NCI-H2227 treated with DMSO at 0.1 percent for 48 hours (cell line): ENCODE measurements around the gene MATN4.
A peak's percentile ranks its signal among the peaks of the same experiment; 100 is the strongest.

Source experiments
- DNase-seq: peaks from one replicate; lab custom pipeline; 2025; lab: John Stamatoyannopoulos, UW

The MATN4 gene

DNA sequence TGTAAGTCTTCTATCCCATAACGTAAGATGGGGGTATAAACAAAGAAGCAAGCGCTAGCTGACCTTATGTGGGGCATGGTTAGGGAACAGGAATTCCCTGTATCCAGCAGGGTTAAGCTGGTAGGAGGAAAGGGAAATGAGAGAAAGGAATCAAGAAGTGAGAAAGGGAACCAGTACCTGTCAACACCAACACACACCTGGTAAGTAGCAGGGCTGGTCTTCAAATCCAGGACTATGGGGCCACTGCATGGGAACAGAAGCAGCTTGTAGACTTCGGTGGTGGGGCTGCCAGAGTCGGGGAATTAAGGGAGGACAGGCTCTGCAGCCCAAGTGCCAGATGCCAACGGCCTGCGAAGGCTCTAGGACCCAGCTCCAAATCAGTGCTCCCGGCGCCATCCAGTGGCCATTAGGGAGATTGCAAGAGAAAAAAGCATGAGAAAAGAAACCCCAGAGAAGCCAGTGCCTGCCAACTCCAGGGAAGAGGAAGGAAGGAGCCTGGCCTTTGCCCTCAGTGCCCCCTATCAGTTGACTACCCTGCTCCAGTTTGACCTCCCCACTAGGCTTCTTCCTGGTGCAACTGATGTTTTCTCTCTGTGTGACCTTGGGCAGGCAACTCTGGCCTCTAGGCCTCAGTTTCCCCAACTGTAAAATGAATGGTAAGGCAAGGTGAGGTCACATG lies 17.3 kb downstream of the MATN4 start:
- DNase-seq, result peak; percentile 73

DNA sequence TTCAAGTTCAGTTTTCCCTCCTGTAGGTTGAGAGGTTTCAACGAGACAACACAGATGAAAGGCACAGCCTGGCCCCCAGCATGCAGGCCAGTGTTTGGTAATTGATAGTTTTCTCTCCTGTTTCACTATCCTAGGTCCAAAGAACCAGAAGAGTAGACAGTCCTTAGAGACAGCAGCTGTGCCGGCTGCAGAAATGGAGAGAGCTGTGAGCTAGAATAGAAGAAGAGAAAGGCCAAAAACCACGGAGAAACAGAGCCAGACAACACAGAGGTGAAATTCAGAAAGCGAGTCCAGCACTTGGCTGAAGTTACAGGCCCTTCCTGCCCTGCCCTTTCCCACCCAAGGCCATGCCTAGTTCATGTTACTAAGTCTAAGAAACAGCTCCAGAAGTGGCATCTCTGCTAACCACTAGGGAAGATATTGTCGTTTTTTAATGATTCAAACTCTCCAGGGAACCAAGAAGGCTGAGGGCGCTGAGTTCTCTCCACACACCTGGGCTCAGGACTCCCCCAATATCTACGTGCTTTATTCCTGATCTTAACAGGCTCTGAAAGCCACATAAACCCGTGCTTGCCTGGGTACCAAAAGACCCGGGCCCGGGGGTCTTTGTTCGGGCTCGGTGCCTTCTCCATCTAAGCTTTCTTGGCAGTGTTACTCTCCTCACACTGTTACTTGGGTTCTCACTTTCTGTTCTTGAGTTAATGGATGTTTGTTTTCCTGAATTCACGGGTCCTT lies 18.0 kb downstream of the MATN4 start:
- DNase-seq, result no peak

DNA sequence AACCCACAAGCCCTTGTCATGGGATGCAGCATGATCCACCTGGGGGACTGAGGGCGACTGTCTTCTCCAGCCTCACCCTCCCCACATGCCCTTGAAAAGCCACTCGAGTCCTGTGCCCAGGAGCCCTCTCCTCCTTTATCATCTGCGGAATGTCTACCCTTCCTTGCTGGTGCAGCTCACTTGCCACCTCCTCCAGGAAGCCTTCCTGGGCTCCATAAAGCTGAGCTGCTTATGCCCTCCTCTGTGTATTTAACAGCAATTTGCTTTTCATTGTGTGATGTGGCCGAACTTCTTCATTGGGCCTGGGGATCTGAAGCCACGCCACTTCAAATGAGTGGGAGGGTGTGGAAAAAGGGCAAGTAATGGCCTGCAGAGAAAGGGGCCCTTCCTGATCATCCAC lies 19.2 kb downstream of the MATN4 start:
- no peak for DNase-seq

DNA sequence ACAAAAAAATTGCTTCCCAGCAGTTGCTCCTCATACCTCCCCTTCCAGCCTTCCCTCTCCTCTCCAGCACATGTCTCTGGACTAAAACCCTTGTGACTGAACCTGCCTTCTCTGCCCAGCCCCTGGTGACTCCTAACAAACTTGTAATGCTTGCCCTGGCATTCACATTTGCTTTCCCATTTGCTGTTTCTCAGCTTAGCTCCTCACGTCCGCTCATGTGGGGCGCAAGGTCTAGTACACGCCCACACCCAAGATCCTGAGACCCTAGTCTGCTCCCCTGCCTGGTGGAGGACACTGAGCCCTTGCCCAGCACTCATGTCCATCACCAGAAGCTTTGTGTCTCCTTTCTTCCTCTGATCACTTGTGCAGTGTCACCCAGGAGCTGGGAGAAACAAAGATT lies 19.7 kb downstream of the MATN4 start:
- DNase-seq, result no peak

DNA sequence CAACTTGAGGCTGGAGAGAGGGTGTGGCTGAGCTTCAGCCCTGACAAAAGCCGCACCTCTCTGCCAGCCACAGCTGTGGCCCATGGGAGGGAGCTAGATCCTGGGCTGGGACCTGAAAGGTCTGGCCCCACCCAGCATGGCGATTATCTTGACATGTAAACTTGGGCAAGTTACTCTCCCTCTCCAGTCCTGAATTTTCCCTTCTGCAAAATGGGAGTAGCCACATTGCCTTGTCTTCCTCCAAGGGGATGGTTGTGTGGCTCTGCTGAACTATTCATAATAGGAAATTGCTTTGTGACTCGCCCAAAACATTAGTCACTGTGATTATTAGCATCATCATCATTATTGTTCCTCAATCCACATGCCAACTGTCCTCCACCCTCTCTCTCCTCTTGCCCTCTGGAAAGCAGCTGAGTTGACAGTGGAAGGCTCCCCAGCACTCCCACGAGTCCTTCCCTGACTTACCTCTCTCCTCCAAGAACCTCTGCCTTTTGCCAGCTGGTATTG lies 24.5 kb downstream of the MATN4 start:
- DNase-seq, result no peak

DNA sequence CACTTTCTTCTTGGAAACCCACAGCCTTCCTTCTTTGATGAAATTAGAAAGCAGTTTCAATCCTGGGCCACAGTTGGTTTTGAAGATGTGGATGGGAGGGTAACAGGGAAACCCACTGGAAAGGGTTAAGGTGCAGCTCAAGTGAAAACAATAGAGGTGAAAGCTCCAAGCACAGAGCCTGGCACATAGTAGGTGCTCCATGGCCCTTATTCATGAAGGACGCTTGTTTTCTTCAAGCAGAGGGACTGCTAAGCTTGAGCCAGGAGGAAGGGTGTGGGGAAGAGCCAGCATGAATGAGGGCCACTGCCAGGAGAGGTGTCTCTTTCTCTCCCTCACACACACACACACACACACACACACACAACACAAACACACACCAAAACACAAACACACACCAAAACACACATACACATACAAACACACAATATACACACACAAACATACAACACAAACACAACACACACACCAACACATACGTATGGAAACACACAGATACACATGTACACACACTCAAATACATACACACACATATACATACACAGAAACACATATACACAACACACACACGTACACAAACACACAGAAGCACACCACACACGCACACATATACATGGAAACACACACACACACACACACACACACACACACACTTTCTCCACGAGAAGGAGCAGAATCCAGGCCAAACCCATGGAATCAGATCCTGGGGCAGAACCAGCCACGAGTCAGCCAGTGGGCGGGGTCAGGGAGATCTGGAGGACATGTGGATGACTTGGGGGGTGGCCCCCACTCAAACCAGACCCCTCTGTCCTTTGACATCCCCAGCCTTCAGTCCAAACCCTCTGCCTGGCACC lies 25.2 kb downstream of the MATN4 start:
- DNase-seq, result no peak

DNA sequence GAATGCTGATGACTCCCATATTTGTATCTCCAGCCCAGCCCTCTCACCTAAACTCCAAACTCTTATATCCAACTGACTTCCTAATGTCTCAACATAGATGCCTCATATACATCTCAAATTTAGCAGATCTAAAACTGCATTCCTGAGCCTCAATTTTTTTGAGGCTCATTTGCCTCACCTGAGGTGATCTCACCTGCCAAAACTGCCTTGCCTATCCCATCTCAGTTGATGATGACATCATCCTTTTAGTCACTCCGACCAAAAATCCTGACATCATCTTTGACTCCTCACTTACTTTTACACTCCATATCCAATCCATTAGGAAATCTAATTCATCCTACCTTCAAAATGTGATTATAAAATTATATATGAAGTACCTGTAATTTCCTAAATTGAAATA lies 28.1 kb downstream of the MATN4 start:
- DNase-seq, result no peak

DNA sequence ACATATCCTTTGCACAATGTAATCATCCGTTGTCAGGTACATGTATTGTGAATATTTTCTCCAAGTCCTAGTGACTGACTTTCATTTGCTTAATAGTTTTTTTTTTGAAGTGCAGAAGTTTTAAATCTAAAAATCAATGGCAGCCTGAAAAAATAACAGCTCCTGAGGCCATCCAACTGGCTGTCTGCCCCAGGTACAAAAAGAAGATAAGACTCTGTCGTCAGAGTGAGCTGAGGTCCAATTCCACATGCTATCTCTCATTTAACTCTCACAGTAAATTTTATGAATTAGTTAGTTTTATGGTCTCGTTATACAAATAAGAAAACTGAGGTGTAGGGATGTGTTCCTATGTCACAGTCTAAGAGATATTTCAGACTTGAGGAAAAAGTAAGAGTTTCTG lies 32.8 kb downstream of the MATN4 start:
- no peak for DNase-seq

DNA sequence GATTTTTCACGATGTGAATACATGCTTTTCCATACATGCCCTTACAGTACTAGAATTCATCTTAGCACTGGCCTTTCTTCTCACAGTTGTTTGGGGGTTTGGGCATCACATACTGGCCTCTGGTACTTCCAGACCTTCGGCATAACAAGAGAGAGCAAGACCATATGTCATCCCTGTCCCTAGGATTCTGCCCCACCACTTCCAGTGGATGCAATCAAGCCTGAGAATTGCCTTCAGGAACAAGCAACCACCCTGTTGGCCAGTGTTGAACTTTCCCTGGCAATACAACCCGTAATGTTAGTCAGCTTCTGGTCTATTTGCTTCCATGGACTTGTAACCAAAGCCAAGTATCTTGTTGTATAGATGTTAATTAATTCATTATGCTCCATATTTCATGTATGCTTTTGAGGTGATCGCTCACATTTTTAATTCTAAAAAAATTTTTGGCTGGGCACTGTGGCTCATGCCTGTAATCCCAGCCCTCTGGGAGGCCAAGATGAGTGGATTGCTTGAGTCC lies 38.3 kb downstream of the MATN4 start:
- no peak for DNase-seq

DNA sequence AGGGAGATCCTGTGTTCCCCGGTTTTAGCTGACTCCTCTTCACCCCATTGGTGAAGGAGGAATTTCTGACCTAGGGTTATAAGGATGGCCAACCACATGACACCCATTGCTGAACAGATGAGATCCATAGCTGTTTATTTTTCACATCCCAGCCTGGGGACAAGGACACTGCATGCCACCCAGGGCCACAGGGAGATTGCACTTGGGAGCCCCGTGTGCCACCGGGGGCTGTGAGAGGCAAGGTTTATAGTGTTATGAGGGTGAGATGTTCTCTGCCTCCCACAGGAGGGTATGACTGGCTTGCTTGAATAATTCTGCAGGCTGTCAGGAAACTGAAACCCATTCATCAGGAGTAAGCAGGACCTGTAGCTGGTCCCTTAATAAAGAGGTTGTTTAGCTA lies 39.0 kb downstream of the MATN4 start:
- no peak for DNase-seq

DNA sequence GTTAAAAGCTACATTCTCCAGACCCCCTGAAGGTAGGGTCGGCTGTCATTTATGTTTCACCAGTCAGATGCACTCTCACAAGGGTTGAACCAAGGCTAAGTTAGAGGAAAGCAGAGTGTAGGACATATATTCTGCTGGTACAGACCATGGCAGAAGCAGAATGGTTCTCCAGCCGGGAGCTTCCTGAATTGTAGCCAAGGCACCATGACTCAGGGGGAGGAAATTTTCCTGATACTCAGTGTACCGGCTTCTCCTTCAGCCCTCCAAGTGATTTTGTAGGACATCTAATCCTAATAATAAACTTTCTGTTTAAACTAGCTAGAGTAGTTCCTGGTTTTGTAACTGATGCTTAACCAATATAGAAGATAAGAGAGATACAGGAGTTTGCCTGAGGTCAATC lies 39.6 kb downstream of the MATN4 start:
- no peak for DNase-seq

DNA sequence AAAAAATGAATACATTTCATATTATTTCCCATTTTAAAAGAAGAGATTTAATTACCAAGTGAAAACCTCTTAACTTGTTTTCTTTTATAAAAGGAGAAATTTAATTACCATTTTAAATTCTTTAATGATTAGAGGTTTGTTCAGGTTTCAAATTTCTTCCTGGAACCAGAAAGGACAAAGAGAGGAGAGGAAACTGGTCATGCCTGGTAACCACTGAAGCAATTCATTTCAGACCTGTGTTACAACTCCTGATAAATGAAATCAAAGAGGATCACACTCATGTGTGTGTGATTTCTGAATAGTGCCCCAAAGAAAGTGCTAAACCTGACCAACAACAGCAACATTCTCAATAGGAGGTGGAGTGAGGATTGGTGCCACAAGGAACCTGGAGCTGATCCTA lies 41.1 kb downstream of the MATN4 start:
- no peak for DNase-seq

DNA sequence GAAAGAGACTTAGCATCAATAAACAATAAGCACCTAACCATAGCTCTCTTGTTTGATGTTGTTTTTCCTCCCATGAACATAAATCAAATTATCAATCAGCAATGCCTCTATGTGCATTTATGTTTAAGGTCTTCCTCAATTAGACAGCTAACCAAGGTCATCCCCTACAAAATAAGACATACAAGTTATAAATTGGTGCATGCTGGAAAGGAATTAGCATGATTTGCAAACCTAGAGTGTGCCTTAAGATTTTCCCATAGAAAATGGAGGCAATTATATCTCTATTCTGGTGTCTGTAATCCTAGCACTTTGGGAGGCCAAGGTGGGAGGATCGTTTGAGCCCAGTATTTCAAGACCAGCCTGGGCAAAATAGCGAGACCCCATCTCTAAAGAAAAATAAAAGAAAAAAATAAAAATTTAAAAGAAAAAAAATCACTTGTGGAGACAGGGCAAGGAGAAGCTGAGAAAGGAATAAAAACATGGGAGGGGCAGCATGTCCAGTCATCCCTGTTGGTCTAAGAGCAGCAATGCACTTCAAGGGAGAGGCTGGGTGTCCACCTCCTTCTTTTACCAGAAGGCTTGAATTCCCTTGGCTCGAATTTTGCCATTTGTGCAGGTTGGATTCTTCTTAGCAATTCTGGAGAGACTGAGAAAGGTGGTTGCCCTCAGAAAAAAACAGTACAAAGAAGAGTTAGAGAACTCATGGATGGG lies 44.4 kb downstream of the MATN4 start:
- DNase-seq, result no peak

DNA sequence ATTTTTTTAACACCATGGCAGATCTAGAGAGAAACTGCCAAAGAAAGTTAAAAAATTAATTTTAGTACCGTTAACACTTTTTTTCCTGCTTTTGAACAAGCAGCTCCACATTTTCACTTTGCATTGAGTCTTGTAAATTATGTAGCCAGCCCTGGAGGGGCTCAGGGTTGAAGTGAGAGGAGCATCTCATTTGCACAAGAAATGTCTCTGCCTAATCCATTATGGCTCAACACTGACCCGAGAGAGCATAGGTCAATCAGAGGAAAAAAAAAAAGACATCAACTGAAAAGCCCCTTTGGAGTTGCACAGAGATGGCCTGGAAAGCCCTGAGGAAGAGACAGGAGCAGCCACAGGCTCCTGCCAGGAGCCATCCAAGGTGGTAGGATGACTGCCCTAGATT lies 49.4 kb downstream of the MATN4 start:
- DNase-seq, result no peak

DNA sequence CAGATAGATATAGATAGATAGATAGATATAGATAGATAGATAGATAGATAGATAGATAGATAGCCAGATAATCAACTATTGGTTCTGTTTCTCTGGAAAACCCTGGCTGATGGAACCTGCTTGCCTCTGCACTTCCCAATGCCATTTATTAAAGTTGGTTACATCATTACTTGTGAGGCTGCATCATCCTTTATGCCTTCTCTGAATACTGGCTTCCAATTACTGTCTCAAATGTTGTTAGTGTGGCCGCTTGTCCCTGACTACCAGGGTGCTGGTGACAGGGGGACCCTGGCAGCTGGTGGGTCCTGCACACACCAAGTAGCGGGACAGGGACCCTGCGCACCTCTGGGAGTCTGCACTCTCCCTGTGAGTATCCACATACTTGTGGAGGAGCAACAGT lies 49.8 kb downstream of the MATN4 start:
- DNase-seq, result no peak

DNA sequence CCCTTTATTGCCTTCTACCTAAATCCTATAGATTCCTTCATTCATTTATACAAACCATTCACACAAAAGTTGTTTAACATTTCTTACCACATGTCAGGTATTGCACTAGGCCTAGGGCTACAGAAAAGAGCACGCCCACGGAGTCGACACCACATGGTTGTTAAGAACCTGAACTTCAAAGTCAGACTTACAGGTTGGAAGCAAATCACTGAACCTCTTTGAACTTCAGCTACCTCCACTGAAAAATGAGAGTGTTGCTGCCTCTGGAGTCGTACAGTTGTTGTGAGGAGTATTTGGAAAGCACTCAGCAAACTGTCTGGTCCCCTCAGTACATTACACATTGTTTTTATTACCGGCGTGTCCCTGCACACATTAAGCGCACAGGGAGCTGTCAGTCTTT lies 50.4 kb downstream of the MATN4 start:
- no peak for DNase-seq

DNA sequence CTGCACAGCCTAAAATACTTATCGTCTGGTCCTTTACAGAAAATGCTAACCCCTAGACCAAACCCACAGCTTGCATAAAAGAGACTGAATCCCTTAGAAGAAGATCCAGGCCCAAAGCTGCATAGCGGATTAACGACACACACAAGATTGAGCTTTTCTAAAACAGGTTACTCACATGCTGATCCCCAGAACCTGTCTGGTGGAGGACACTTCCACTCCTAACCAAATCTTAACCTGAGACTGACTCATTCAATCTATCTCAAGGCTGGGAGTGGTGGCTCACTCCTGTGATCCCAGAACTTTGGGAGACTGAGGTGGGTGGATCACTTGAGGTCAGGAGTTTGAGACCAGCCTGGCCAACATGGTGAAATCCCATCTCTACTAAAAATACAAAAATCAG lies 50.9 kb downstream of the MATN4 start:
- DNase-seq, result no peak

DNA sequence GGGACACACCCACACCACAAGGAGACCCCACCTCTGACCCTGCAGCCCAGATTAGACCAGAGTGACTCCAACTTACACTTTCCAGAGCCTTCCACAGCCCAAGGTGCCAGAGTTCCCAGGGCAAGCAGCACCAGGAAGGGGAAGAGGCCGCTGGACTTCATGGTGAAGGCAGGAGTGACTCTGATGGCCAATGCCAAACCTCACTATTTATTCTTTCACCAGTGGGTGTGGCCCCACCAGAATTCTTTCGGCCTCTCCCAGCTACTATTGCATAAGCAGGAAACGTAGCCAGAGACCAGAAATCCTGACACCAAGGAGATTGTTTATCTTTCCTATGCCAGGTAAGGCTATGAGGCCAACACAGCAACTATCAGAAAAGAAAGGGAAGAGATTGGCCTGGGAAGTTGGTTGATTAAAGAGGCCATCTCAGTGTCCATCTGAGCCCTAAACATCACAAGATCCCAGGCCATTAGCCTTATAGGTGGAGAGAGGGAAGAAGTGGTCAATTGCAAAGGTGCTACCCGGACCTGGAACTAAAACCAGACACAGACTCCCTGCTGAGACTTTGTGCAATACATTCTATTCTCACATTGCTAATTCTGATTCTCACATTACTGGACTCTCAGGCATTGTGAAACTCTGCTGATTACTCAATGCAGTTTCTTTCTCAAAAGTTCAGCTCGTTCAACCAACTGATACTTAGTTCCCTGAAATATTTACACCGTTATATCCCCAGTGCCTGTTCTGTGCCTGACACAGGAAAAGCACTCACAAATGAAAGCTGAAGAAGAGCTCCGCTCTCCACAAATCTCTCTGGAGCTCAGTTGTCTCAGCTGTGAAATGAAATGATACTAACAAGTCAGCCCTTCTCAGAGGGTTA lies 53.5 kb downstream of the MATN4 start, which contains the start of gene SLPI:
SLPI (minus strand) TSS at position 182 of the 880 bp plus-strand sequence; CDS start at position 161, 21 bp downstream.
- DNase-seq, result no peak

DNA sequence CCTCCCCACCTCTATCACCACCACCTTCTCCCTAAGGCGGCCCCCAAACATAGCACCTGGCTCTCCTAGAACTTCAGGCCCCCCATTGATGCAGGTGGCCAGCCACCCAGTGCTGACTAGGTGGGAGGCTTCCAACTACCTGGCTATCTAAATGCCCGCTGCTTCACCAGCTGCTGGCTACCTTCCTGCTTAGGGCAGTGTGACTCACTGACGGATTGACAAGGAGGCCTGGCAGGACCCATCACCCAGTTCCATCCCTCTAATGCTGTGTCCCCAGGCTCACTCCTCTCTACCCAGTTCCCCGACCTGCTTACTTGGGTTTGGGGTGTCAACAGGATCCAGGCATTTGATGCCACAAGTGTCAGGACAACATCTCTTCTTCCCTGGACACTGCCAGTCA lies 54.8 kb downstream of the MATN4 start:
- DNase-seq, result no peak

DNA sequence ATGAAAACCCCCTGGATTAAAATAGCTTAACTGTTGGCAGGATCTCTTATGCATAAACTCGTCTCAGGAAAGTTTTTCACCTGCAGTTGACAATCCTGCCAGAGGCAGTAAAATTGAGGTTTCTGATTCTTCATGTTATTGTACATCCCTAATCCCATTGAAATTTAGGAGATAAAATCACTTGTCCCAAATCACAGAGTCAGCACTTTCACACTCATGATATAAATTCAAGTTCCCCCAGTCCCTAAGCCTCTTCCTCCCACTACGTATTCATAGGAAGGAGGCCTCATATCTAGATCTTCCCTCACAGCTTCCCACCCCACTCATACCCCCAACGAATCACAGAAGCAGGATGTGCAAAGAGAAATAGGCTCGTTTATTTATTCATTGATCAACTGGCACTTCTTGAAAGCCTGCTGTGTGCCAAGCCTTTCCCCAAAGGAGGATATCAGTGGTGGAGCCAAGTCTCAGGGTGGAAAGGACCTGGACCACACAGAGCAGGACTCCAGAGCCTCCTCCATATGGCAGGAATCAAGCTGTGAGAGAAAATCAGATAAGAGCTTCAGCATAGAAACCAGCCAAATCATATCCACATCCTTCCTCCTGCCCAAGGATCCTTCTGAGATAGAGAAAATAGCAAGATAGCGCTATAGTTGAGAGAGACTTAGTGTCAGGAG lies 56.1 kb downstream of the MATN4 start:
- DNase-seq, result no peak
